Heart left ventricle (tissue), 16 donors: Measurements from ENCODE around the gene MAK. TPM values are rescaled to one million over a fixed set of nuclear protein-coding genes. Genes with fewer than 3 reads are reported as not detected.

Experiments used
- ATAC-seq, 4 donors: fragments of 200-7000 bp; cut with Tn5 transposase; one replicate each; pipeline ENCODE4 v1.9.1; 2020 to 2022; ENCODE audit warnings: moderate library complexity in 4 of 4, mild to moderate bottlenecking in 3 of 4, moderate number of reproducible peaks in 1 of 4
- DNase-seq, 5 donors: peaks; one replicate each; pipeline ENCODE4 v3.0.0-alpha.2; 2020
- H3K27ac ChIP-seq, 12 donors: fragments of 200-600 bp; sonication (generic) in 4 of 12; one replicate each; pipeline versions ENCODE4 v1.5.0 to v1.8.0; 2016 to 2022; ENCODE audit warnings: mild to moderate bottlenecking in 2 of 12
- H3K27me3 ChIP-seq, 9 donors: fragments of 200-600 bp; sonication (generic) in 2 of 9; one replicate each; pipeline versions ENCODE4 v1.5.1 to v1.8.0; 2016 to 2022; ENCODE audit warnings: mild to moderate bottlenecking in 3 of 9
- H3K36me3 ChIP-seq, 9 donors: fragments of 200-600 bp; sonication (generic) in 2 of 9; one replicate each; pipeline versions ENCODE4 v1.5.0 to v1.8.0; 2018 to 2022; ENCODE audit warnings: mild to moderate bottlenecking in 2 of 9
- H3K4me1 ChIP-seq, 12 donors: fragments of 200-600 bp; sonication (generic) in 4 of 12; one replicate each; pipeline versions ENCODE4 v1.5.0 to v1.8.0; 2016 to 2022; ENCODE audit warnings: mild to moderate bottlenecking in 3 of 12
- H3K4me3 ChIP-seq, 12 donors: fragments of 200-600 bp; sonication (generic) in 4 of 12; one replicate each; pipeline versions ENCODE4 v1.5.0 to v1.8.0; 2017 to 2022; ENCODE audit warnings: mild to moderate bottlenecking in 9 of 12, moderate library complexity in 4 of 12
- H3K9me3 ChIP-seq, 12 donors: fragments of 200-600 bp; sonication (generic) in 4 of 12; one replicate each; pipeline versions ENCODE4 v1.5.0 to v1.8.0; 2016 to 2022; ENCODE audit warnings: mild to moderate bottlenecking in 1 of 12
- POLR2A ChIP-seq, 2 donors: fragments of 450-650 bp; IDR thresholded peaks; one replicate each; pipeline ENCODE4 v1.6.1; 2017; ENCODE audit warnings: antibody characterized with exemption in 2 of 2, mild to moderate bottlenecking in 2 of 2, moderate library complexity in 2 of 2
- WGBS, 4 donors: extraction: QIAGEN DNeasy Blood & Tissue Kit in 2 of 4; methylation state at CpG; one replicate each; pipeline versions ENCODE4 v1.1.5 to v1.1.7; 2013 to 2018; 5-methylcytosine and 5-hydroxymethylcytosine counted together
- intact Hi-C, 10 donors: fragments of 100-400 bp; cut with DNase I; formaldehyde crosslinking; loops; one replicate each; pipeline versions ENCODE4 v1.11.1 to v1.14.2; 2022
- polyA plus RNA-seq, 2 donors: library from polyadenylated mRNA; stranded (reverse); fragments of 200-250 nt; gene quantifications; one replicate each; pipeline ENCODE4 v1.2.3, GENCODE V29; 2013
- total RNA-seq, 9 donors: library from RNA; depleted of rRNA in 2 of 9; stranded (reverse); fragments of >200 nt in 2 of 9; fragmentation: NEBNext Ultra II Directional in 3 of 9; extraction: Animal tissue kit (Norgen Biotek cat#: 25700) in 3 of 9; gene quantifications; one replicate each; pipeline versions ENCODE4 v1.1.0 to v1.2.4, GENCODE V29; 2016 to 2023
- TF ChIP-seq, protein P1 (sequence below), 12 donors: fragments of 200-600 bp; sonication (generic) in 4 of 12; IDR thresholded peaks; one replicate each; pipeline versions ENCODE4 v1.5.0 to v1.8.0; 2018 to 2022; ENCODE audit warnings: antibody characterized with exemption in 12 of 12, mild to moderate bottlenecking in 5 of 12
- donor health status: ischemic (EF 13 %, LVEDD 7.1; RV severe dilation, severe dysfunction).
- donor health status: healthy with polysubstance abuse.
- donor health status: DM: no; HTN: yes; CAD: no.
- donor health status: DM: no; HTN: no; CAD: no.
- donor health status: ischemic (EF 25% LVEDD 6.9; RV normal size, moderate dysfunction).
- donor health status: ischemic (EF 25% LVEDD 5.7; RV mildly dilated, moderate dysfunction).
- donor health status: healthy.
- donor health status: DM: yes; HTN: yes; CAD: no.
- donor health status: ischemic (EF 35%, LVEDD 5.7; RV mildly dilated, moderate dysfunction).
- donor health status: nonischemic (EF 11% LVEDD 7.7; RV severe dilation, severe dysfunction).
- donor health status: DM: yes; HTN: yes; CAD: no.
- donor health status: PGD.
- donor health status: ischemic (EF 29% LVEDD 5.4; RV normal size, mild dysfunction).
- donor health status: nonischemic (EF 23%, LVEDD 6.1; RV moderate dilation, normal function).

MAK gene
- total and polyA plus RNA-seq, 11 donors = 0.04 to 0.36 (median 0.15) TPM; not detected in 5

DNA sequence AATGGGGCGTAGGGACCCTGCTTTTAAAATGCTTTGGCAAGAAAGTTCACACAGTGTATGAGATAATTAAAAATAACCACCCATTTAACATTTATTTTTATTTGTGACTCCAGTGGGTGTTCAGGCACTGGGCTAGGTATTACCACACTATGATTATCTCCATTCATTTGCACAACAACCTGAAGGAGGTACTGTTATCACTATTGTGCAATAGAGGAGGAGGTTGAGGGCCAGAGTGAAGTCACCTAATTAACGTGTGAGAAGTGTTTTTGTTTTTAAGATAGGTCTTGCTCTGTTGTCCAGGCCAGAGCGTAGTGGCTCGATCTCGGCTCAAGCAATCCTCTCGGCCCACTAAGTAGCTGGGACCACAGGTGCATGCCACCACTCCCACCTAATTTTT is 29.2 kb downstream of the MAK start:
- Histone ChIP-seq H3K27ac (no peak overlapping the region), H3K4me3 (no peak overlapping the region), H3K36me3 (no peaks in the 10 kb centered on the region), H3K4me1 (no peaks in the 10 kb centered on the region), H3K9me3 (no peaks in the 10 kb centered on the region), H3K27me3 (no peaks in the 10 kb centered on the region)
- intact Hi-C loops = loop anchor here in 1 of 10 donors (10.0 kb wide), 1 partner anchor 294 kb away; no protein-coding TSS in a partner anchor
- no peak for ATAC-seq
- TF ChIP-seq, protein P1, sequence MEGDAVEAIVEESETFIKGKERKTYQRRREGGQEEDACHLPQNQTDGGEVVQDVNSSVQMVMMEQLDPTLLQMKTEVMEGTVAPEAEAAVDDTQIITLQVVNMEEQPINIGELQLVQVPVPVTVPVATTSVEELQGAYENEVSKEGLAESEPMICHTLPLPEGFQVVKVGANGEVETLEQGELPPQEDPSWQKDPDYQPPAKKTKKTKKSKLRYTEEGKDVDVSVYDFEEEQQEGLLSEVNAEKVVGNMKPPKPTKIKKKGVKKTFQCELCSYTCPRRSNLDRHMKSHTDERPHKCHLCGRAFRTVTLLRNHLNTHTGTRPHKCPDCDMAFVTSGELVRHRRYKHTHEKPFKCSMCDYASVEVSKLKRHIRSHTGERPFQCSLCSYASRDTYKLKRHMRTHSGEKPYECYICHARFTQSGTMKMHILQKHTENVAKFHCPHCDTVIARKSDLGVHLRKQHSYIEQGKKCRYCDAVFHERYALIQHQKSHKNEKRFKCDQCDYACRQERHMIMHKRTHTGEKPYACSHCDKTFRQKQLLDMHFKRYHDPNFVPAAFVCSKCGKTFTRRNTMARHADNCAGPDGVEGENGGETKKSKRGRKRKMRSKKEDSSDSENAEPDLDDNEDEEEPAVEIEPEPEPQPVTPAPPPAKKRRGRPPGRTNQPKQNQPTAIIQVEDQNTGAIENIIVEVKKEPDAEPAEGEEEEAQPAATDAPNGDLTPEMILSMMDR (IDR thresholded peaks at IDR 0.05) = no peak
- 88 to 93% (median 91%) methylated on average over 6 of the region's 6 CpGs for WGBS, 4 donors
- no peak for DNase-seq

DNA sequence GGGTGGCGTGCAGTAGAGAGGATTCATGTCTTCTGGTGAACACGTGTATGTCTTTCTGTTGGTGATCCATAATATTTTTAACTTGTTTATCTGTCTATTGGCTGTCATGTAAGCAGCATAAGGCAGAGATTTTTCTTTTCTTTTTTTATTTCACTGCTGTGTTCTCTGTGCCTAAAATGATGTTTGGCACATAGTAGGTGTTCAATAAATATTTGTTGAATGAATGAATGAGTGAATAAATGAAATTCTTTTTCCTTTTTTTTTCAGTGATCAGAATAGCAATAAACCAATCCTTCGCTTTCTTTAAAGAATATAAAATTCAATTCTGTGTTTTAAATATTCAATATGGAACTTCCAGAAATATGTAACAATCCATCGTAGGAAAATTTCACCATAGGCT is 30.0 kb downstream of the MAK start:
- intact Hi-C loops = loop anchor here in 1 of 10 donors (10.0 kb wide), 1 partner anchor 294 kb away; no protein-coding TSS in a partner anchor
- no peaks in the 10 kb centered on the region for H3K4me1 ChIP-seq
- no peaks in the 10 kb centered on the region for H3K9me3 ChIP-seq
- no peak for ATAC-seq
- H3K36me3 ChIP-seq = no peaks in the 10 kb centered on the region
- H3K27ac ChIP-seq = no peak overlapping the region
- no peaks in the 10 kb centered on the region for H3K27me3 ChIP-seq
- DNase-seq = no peak
- WGBS, 4 donors = 93 to 97% (median 95%) methylated on average over 4 of the region's 4 CpGs
- no peak for TF ChIP-seq POLR2A (IDR thresholded peaks at IDR 0.05)
- TF ChIP-seq, protein P1 (IDR thresholded peaks at IDR 0.05) = no peak
- no peak overlapping the region for H3K4me3 ChIP-seq

DNA sequence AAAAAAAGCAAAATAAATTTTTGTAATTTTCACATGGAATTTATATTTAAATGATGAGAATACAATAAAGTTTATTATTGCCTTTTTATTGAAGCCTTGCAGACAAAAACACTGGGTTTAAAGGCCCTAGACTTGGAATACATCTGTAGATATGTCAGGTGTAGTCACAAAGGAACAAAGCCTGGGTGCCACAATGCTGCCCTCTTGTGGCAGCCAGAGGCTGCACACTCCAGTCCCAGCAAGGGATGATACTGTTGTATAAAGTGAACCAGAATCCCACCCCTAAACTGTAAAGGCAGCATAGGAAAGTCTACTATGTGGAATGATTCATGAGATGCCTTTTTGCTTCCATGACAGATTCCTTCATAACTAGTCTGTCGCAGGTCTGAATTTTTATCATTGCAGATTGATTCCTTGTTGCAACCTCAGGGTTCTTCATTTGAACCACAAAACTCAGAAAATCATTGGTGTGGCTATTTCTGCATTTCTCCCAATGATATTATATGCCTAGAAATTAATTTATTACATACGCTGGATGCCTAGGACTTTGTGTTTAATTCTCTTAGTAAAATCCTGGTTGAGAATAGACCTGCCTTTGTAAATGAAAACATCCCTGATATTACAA is 37.0 kb downstream of the MAK start:
- intact Hi-C loops = loop anchor here (2.0 to 10.0 kb wide), 5 partner anchors 287 to 327 kb away; no protein-coding TSS in a partner anchor
- Histone ChIP-seq H3K27ac (no peak overlapping the region), H3K27me3 (no peaks in the 10 kb centered on the region), H3K4me1 (no peaks in the 10 kb centered on the region), H3K4me3 (no peak overlapping the region), H3K9me3 (no peaks in the 10 kb centered on the region), H3K36me3 (peaks cover 0 to 4% (median 0%) of the 10 kb centered on the region in 9 donors)
- TF ChIP-seq POLR2A (IDR thresholded peaks at IDR 0.05) = no peak
- TF ChIP-seq, protein P1 (IDR thresholded peaks at IDR 0.05) = peak; percentile 92 to 99 (median 98)
- peak; percentile 55 to 88 (median 80) for ATAC-seq
- DNase-seq = peak; percentile 23 to 64 (median 41)
- 31 to 43% (median 40%) methylated on average over 2 of the region's 2 CpGs for WGBS, 4 donors

DNA sequence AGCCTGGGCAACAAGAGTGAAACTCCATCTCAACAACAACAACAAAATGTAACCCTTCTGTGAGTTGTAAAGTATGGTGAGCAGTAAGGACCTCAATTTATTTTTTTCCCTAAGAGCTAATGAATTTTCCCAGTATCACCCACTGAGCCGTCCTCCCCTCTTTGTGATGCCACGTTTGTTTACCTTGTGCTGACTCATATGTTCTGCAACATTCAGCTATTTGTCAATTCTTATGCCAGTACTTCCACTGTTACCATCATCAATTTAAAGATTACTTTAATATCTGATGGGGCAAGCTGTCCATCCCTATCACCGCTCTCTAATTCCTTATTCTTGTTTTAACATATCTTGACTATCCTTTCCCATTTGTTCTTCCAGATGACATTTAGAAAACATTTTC is 37.5 kb downstream of the MAK start:
- ATAC-seq = no peak
- intact Hi-C loops = loop anchor here (2.0 to 10.0 kb wide), 5 partner anchors 286 to 326 kb away; no protein-coding TSS in a partner anchor
- H3K27me3 ChIP-seq = no peaks in the 10 kb centered on the region

More for the DNA sequence above, 37.5 kb downstream of the MAK start:
- Histone ChIP-seq H3K9me3 (no peaks in the 10 kb centered on the region), H3K4me1 (no peaks in the 10 kb centered on the region), H3K36me3 (peaks cover 0 to 4% (median 0%) of the 10 kb centered on the region in 9 donors), H3K4me3 (no peak overlapping the region), H3K27ac (no peak overlapping the region)
- 83 to 90% (median 87%) methylated on average over 3 of the region's 3 CpGs for WGBS, 4 donors
- DNase-seq = no peak
- TF ChIP-seq, protein P1 (IDR thresholded peaks at IDR 0.05) = no peak
- no peak for TF ChIP-seq POLR2A (IDR thresholded peaks at IDR 0.05)
